H1 (cell line): ENCODE results near the gene DNAJC6. TPM values are rescaled to one million over a fixed set of nuclear protein-coding genes. Genes with fewer than 3 reads are reported as not detected.

Experiments
- SIRT6 ChIP-seq: IDR thresholded peaks from one replicate; pipeline ENCODE4 v1.7.1; 2012; ENCODE audit warnings: low read length, inconsistent platforms
- SP1 ChIP-seq: IDR thresholded peaks from 2 replicates; pipeline ENCODE4 v1.6.1; 2011; ENCODE audit warnings: low read depth, low read length
- polyA plus RNA-seq, 7 experiments: library from polyadenylated mRNA; depleted of rRNA in 3 of 7; stranded (reverse) in 5 of 7; unstranded in 2 of 7; fragments of >200 nt in 5 of 7; fragments of 200-250 nt in 2 of 7; gene quantifications; 1 replicate in 5 of 7; 2 replicates in 1 of 7; 4 replicates in 1 of 7; pipeline versions ENCODE4 v1.2.1 to v1.2.3, GENCODE V29; 2011 to 2013; ENCODE audit warnings: missing spikeins in 2 of 7, mixed read lengths in 2 of 7
- total RNA-seq: library from RNA; stranded (reverse); fragmentation: NEBNext Ultra II Directional; extraction: Animal tissue kit (Norgen Biotek cat#: 25700); gene quantifications from 2 replicates; pipeline ENCODE4 v1.2.1, GENCODE V29; 2021

DNAJC6 gene
- total and polyA plus RNA-seq, 2 of the 8 experiments (the other 6 are each of a cell fraction or from before 2014, with no cell fraction given), result 1.6 to 3.0 TPM

- TF ChIP-seq SIRT6 (no peak), SP1 (no peak)
- TF ChIP-seq, all 59 proteins: peak for 0
These were observed 16.3 kb upstream of the DNAJC6 start (continued) for GRCh38 chr1:65292861-65293593.
